IgD-negative memory B cell (primary cell): ENCODE measurements around the gene PIAS2. TPM values are rescaled to one million over a fixed set of nuclear protein-coding genes. Genes with fewer than 3 reads are reported as not detected.
"Not testable (repeated sequence)": the region's sequence is repeated elsewhere in the genome, so short reads cannot be mapped to it uniquely, and the experiment has no call there.

ENCODE experiments used
- H3K27ac Mint-ChIP-seq, 3 donors: one replicate each; pipeline ENCODE4 v1.8.0; 2020 to 2022; ENCODE audit warnings: mild to moderate bottlenecking in 3 of 3, mixed read lengths in 3 of 3, moderate library complexity in 1 of 3
- H3K27me3 Mint-ChIP-seq: one replicate; pipeline ENCODE4 v1.8.0; 2021; ENCODE audit warnings: mixed read lengths
- H3K36me3 Mint-ChIP-seq: one replicate; pipeline ENCODE4 v1.8.0; 2020; ENCODE audit warnings: mild to moderate bottlenecking, mixed read lengths
- H3K4me1 Mint-ChIP-seq, 3 donors: one replicate each; pipeline ENCODE4 v1.8.0; 2020 to 2022; ENCODE audit warnings: mixed read lengths in 3 of 3, mild to moderate bottlenecking in 1 of 3
- H3K4me3 Mint-ChIP-seq, 4 donors: one replicate each; pipeline ENCODE4 v1.8.0; 2020 to 2022; ENCODE audit warnings: mild to moderate bottlenecking in 4 of 4, mixed read lengths in 4 of 4, moderate library complexity in 3 of 4
- H3K9me3 Mint-ChIP-seq, 3 donors: one replicate each; pipeline ENCODE4 v1.8.0; 2020 to 2021; ENCODE audit warnings: mixed read lengths in 3 of 3, mild to moderate bottlenecking in 1 of 3
- polyA plus RNA-seq: library from polyadenylated mRNA; unstranded; fragments of 300-500 nt; fragmentation: Illumina TruSeq; gene quantifications from one replicate; pipeline ENCODE4 v1.2.3, GENCODE V29; 2021

The PIAS2 gene
- polyA plus RNA-seq, 1 donor from 2014 or later = 15.8 TPM

- Mint-ChIP-seq H3K9me3 (peaks cover 2 to 16% (median 12%) of the 10 kb centered on the region in 3 donors), H3K27ac (peak overlapping the region in 2 of 3 donors; percentile 71 to 76), H3K4me1 (peaks cover 6 to 14% (median 12%) of the 10 kb centered on the region in 3 donors), H3K4me3 (peak overlapping the region in 2 of 4 donors; percentile 55 to 61), H3K36me3 (peaks cover 25% of the 10 kb centered on the region), H3K27me3 (no peaks in the 10 kb centered on the region)
Observed at GRCh38 chr18:46877329-46877987, 39.8 kb downstream of the PIAS2 start.

- no peaks in the 10 kb centered on the region for H3K27me3 Mint-ChIP-seq
- no peak overlapping the region for H3K27ac Mint-ChIP-seq
- H3K4me3 Mint-ChIP-seq = peak overlapping the region in 2 of 4 donors; percentile 37 to 63
- H3K4me1 Mint-ChIP-seq = peaks cover 3 to 5% (median 4%) of the 10 kb centered on the region in 3 donors
- peaks cover 3 to 21% (median 8%) of the 10 kb centered on the region in 3 donors for H3K9me3 Mint-ChIP-seq
- peaks cover 24% of the 10 kb centered on the region for H3K36me3 Mint-ChIP-seq
Observed at GRCh38 chr18:46868169-46868921, 49.0 kb downstream of the PIAS2 start.

- H3K27me3 Mint-ChIP-seq = no peaks in the 10 kb centered on the region
- H3K9me3 Mint-ChIP-seq = peaks cover 3 to 21% (median 8%) of the 10 kb centered on the region in 3 donors
- peaks cover 2 to 4% (median 3%) of the 10 kb centered on the region in 3 donors for H3K4me1 Mint-ChIP-seq
- no peak overlapping the region for H3K4me3 Mint-ChIP-seq
- H3K36me3 Mint-ChIP-seq = peaks cover 21% of the 10 kb centered on the region
- no peak overlapping the region for H3K27ac Mint-ChIP-seq
Observed at GRCh38 chr18:46867367-46868143, 49.8 kb downstream of the PIAS2 start.

GRCh38 chr18:46866523-46866922, 50.8 kb downstream of the PIAS2 start:
- Mint-ChIP-seq H3K9me3 (peaks cover 3 to 21% (median 8%) of the 10 kb centered on the region in 3 donors), H3K36me3 (peaks cover 20% of the 10 kb centered on the region), H3K4me3 (no peak overlapping the region), H3K27ac (peak overlapping the region in 1 of 3 donors; percentile 68), H3K4me1 (peaks cover 2 to 4% (median 3%) of the 10 kb centered on the region in 3 donors), H3K27me3 (no peaks in the 10 kb centered on the region)

GRCh38 chr18:46865245-46865644, 52.1 kb downstream of the PIAS2 start:
- Mint-ChIP-seq H3K36me3 (peaks cover 19% of the 10 kb centered on the region), H3K9me3 (peaks cover 3 to 16% (median 8%) of the 10 kb centered on the region in 3 donors)
- not testable (repeated sequence) for H3K27ac Mint-ChIP-seq, H3K4me1 Mint-ChIP-seq, H3K4me3 Mint-ChIP-seq, H3K27me3 Mint-ChIP-seq

- Mint-ChIP-seq H3K27me3 (no peaks in the 10 kb centered on the region), H3K4me3 (peak overlapping the region in 2 of 4 donors; percentile 0 to 9), H3K9me3 (peaks cover 0 to 3% (median 0%) of the 10 kb centered on the region in 3 donors), H3K36me3 (peaks cover 20% of the 10 kb centered on the region), H3K27ac (peak overlapping the region in 1 of 3 donors; percentile 18), H3K4me1 (peaks cover 12 to 14% (median 13%) of the 10 kb centered on the region in 3 donors)
Observed at GRCh38 chr18:46859855-46860254, 57.5 kb downstream of the PIAS2 start.

GRCh38 chr18:46858290-46858689, 59.0 kb downstream of the PIAS2 start:
- H3K9me3 Mint-ChIP-seq = peaks cover 0 to 3% (median 0%) of the 10 kb centered on the region in 3 donors
- no peaks in the 10 kb centered on the region for H3K27me3 Mint-ChIP-seq
- H3K36me3 Mint-ChIP-seq = peaks cover 23% of the 10 kb centered on the region
- H3K4me1 Mint-ChIP-seq = peaks cover 12 to 14% (median 13%) of the 10 kb centered on the region in 3 donors
- H3K4me3 Mint-ChIP-seq = peak overlapping the region in 2 of 4 donors; percentile 3 to 67
- no peak overlapping the region for H3K27ac Mint-ChIP-seq

- H3K27ac Mint-ChIP-seq = no peak overlapping the region
- H3K36me3 Mint-ChIP-seq = peaks cover 23% of the 10 kb centered on the region
- H3K27me3 Mint-ChIP-seq = no peaks in the 10 kb centered on the region
- peaks cover 0 to 3% (median 0%) of the 10 kb centered on the region in 3 donors for H3K9me3 Mint-ChIP-seq
- no peak overlapping the region for H3K4me3 Mint-ChIP-seq
- H3K4me1 Mint-ChIP-seq = peaks cover 12 to 14% (median 13%) of the 10 kb centered on the region in 3 donors
Observed at GRCh38 chr18:46856973-46857372, 60.3 kb downstream of the PIAS2 start.

GRCh38 chr18:46849007-46849406, 68.3 kb downstream of the PIAS2 start:
- Mint-ChIP-seq H3K27me3 (no peaks in the 10 kb centered on the region), H3K36me3 (peaks cover 12% of the 10 kb centered on the region), H3K9me3 (no peaks in the 10 kb centered on the region), H3K4me3 (no peak overlapping the region), H3K27ac (no peak overlapping the region), H3K4me1 (peaks cover 0 to 1% (median 0%) of the 10 kb centered on the region in 3 donors)

GRCh38 chr18:46843372-46843771, 73.9 kb downstream of the PIAS2 start:
- no peak overlapping the region for H3K27ac Mint-ChIP-seq
- H3K27me3 Mint-ChIP-seq = no peaks in the 10 kb centered on the region
- no peaks in the 10 kb centered on the region for H3K4me1 Mint-ChIP-seq
- no peaks in the 10 kb centered on the region for H3K9me3 Mint-ChIP-seq
- H3K36me3 Mint-ChIP-seq = peaks cover 11% of the 10 kb centered on the region
- no peak overlapping the region for H3K4me3 Mint-ChIP-seq

GRCh38 chr18:46842583-46842982, 74.7 kb downstream of the PIAS2 start:
- Mint-ChIP-seq H3K36me3 (peaks cover 11% of the 10 kb centered on the region), H3K4me3 (no peak overlapping the region), H3K9me3 (no peaks in the 10 kb centered on the region), H3K27ac (no peak overlapping the region), H3K4me1 (no peaks in the 10 kb centered on the region), H3K27me3 (no peaks in the 10 kb centered on the region)

GRCh38 chr18:46833899-46834298, 83.4 kb downstream of the PIAS2 start:
- H3K27me3 Mint-ChIP-seq = no peaks in the 10 kb centered on the region
- peaks cover 0 to 2% (median 0%) of the 10 kb centered on the region in 3 donors for H3K9me3 Mint-ChIP-seq
- peaks cover 9% of the 10 kb centered on the region for H3K36me3 Mint-ChIP-seq
- H3K4me1 Mint-ChIP-seq = no peaks in the 10 kb centered on the region
- no peak overlapping the region for H3K27ac Mint-ChIP-seq
- no peak overlapping the region for H3K4me3 Mint-ChIP-seq

GRCh38 chr18:46832849-46833248, 84.5 kb downstream of the PIAS2 start:
- H3K9me3 Mint-ChIP-seq = peaks cover 0 to 2% (median 0%) of the 10 kb centered on the region in 3 donors
- H3K27me3 Mint-ChIP-seq = no peaks in the 10 kb centered on the region
- H3K4me1 Mint-ChIP-seq = no peaks in the 10 kb centered on the region
- H3K27ac Mint-ChIP-seq = no peak overlapping the region
- H3K36me3 Mint-ChIP-seq = peaks cover 9% of the 10 kb centered on the region
- no peak overlapping the region for H3K4me3 Mint-ChIP-seq

- not testable (repeated sequence) for H3K27me3 Mint-ChIP-seq, H3K27ac Mint-ChIP-seq, H3K4me3 Mint-ChIP-seq, H3K4me1 Mint-ChIP-seq, H3K9me3 Mint-ChIP-seq
- H3K36me3 Mint-ChIP-seq = peaks cover 12% of the 10 kb centered on the region
Observed at GRCh38 chr18:46832422-46832821, 84.9 kb downstream of the PIAS2 start.

- no peaks in the 10 kb centered on the region for H3K27me3 Mint-ChIP-seq
- no peak overlapping the region for H3K27ac Mint-ChIP-seq
- H3K9me3 Mint-ChIP-seq = peaks cover 0 to 2% (median 0%) of the 10 kb centered on the region in 3 donors
- H3K4me3 Mint-ChIP-seq = no peak overlapping the region
- peaks cover 12% of the 10 kb centered on the region for H3K36me3 Mint-ChIP-seq
- H3K4me1 Mint-ChIP-seq = no peaks in the 10 kb centered on the region
Observed at GRCh38 chr18:46831434-46831833, 85.9 kb downstream of the PIAS2 start.
